SJCRH30 (cell line): Measurements from ENCODE around the gene ABCB8. TPM values are rescaled to one million over a fixed set of nuclear protein-coding genes. Genes with fewer than 3 reads are reported as not detected.
A peak's percentile ranks its signal among the peaks of the same experiment; 100 is the strongest.

ENCODE experiments used
- DNase-seq, 2 experiments: peaks; one replicate each; pipeline ENCODE4 v3.0.0-alpha.2; 2015 to 2020
- H3K27ac ChIP-seq: fragments of 250-450 bp; sonication (Bioruptor Pico); 2 replicates; pipeline ENCODE4 v1.5.1; 2020; ENCODE audit warnings: mild to moderate bottlenecking, moderate library complexity
- H3K27me3 ChIP-seq: fragments of 250-450 bp; sonication (Bioruptor Pico); 2 replicates; pipeline ENCODE4 v1.5.1; 2020; ENCODE audit warnings: mild to moderate bottlenecking, moderate library complexity
- H3K36me3 ChIP-seq: fragments of 250-450 bp; sonication (Bioruptor Pico); 2 replicates; pipeline ENCODE4 v1.5.1; 2020; ENCODE audit warnings: mild to moderate bottlenecking, moderate library complexity
- H3K4me1 ChIP-seq: fragments of 250-450 bp; sonication (Bioruptor Pico); 2 replicates; pipeline ENCODE4 v1.5.1; 2020; ENCODE audit warnings: mild to moderate bottlenecking, moderate library complexity
- H3K4me3 ChIP-seq: fragments of 250-450 bp; sonication (Bioruptor Pico); 2 replicates; pipeline ENCODE4 v1.5.1; 2020; ENCODE audit warnings: mild to moderate bottlenecking, moderate library complexity
- H3K9me3 ChIP-seq: fragments of 250-450 bp; sonication (Bioruptor Pico); replicated peaks from 2 replicates; pipeline ENCODE4 v1.5.1; 2020; ENCODE audit warnings: mild to moderate bottlenecking, moderate library complexity
- total RNA-seq: library from RNA; depleted of rRNA; stranded (reverse); fragments of >200 nt; shearing (Covaris generic); gene quantifications from 2 replicates; pipeline ENCODE4 v1.2.3, GENCODE V29; 2014

ABCB8 gene
- total RNA-seq, 1 experiment from 2014 or later = 20.8 TPM

- H3K27me3 ChIP-seq = no peaks in the 10 kb centered on the region
- peaks cover 6% of the 10 kb centered on the region for H3K36me3 ChIP-seq
- DNase-seq = peak; percentile 73 to 76
- H3K4me1 ChIP-seq = peaks cover 27% of the 10 kb centered on the region
- peak overlapping the region; percentile 94 for H3K4me3 ChIP-seq
- no peaks in the 10 kb centered on the region for H3K9me3 ChIP-seq
- H3K27ac ChIP-seq = peak overlapping the region; percentile 83
Observed at GRCh38 chr7:151081170-151082101, 53.2 kb downstream of the ABCB8 start.

GRCh38 chr7:151082141-151083070, 54.2 kb downstream of the ABCB8 start:
- Histone ChIP-seq H3K4me3 (peak overlapping the region; percentile 94), H3K4me1 (peaks cover 27% of the 10 kb centered on the region), H3K27me3 (no peaks in the 10 kb centered on the region), H3K9me3 (no peaks in the 10 kb centered on the region), H3K36me3 (no peaks in the 10 kb centered on the region; the same call in 1 of the 2 replicates), H3K27ac (peak overlapping the region; percentile 83; the same call in 1 of the 2 replicates)
- no peak for DNase-seq

- H3K4me1 ChIP-seq = peaks cover 31% of the 10 kb centered on the region
Observed at GRCh38 chr7:151083071-151083823, 55.0 kb downstream of the ABCB8 start, which contains the start of gene TMUB1. TSS of gene TMUB1 (minus strand) at chr7:151083493. CDS start at chr7:151082563, 930 bp downstream.

GRCh38 chr7:151083824-151084160, 55.5 kb downstream of the ABCB8 start:
- Histone ChIP-seq H3K27ac (peak overlapping the region; percentile 3; the same call in 1 of the 2 replicates), H3K27me3 (no peaks in the 10 kb centered on the region), H3K4me3 (peak overlapping the region; percentile 94), H3K36me3 (peaks cover 8% of the 10 kb centered on the region; the same call in 1 of the 2 replicates), H3K9me3 (no peaks in the 10 kb centered on the region), H3K4me1 (peaks cover 36% of the 10 kb centered on the region)
- DNase-seq = no peak

More at GRCh38 chr7:151083071-151083823, 55.0 kb downstream of the ABCB8 start, which contains the start of gene TMUB1:
- Histone ChIP-seq H3K27ac (peak within 1 kb of the TSS; percentile 83; the same call in 1 of the 2 replicates), H3K4me3 (peak within 1 kb of the TSS; percentile 94), H3K36me3 (peaks cover 3% of the 10 kb centered on the region; the same call in 1 of the 2 replicates), H3K27me3 (no peaks in the 10 kb centered on the region), H3K9me3 (no peaks in the 10 kb centered on the region)
- DNase-seq = peak; percentile 81

GRCh38 chr7:151085329-151085690, 57.1 kb downstream of the ABCB8 start:
- peak overlapping the region; percentile 47 for H3K4me3 ChIP-seq
- H3K36me3 ChIP-seq = peaks cover 8% of the 10 kb centered on the region; the same call in 1 of the 2 replicates
- peak overlapping the region; percentile 57 for H3K27ac ChIP-seq
- no peaks in the 10 kb centered on the region for H3K27me3 ChIP-seq
- peaks cover 38% of the 10 kb centered on the region for H3K4me1 ChIP-seq
- H3K9me3 ChIP-seq = no peaks in the 10 kb centered on the region
- no peak for DNase-seq

- peak within 1 kb of the TSS; percentile 66 for H3K27ac ChIP-seq
- H3K36me3 ChIP-seq = peaks cover 10% of the 10 kb centered on the region
- DNase-seq = peak; percentile 98 to 99
- H3K27me3 ChIP-seq = no peaks in the 10 kb centered on the region
- H3K4me1 ChIP-seq = peaks cover 38% of the 10 kb centered on the region
- no peaks in the 10 kb centered on the region for H3K9me3 ChIP-seq
- H3K4me3 ChIP-seq = peak within 1 kb of the TSS; percentile 96
Observed at GRCh38 chr7:151085691-151086620, 57.7 kb downstream of the ABCB8 start, which contains the start of gene AGAP3. TSS of gene AGAP3 (plus strand) at chr7:151086475. CDS start at chr7:151086742, 267 bp downstream.

GRCh38 chr7:151086802-151087244, 58.6 kb downstream of the ABCB8 start:
- H3K27ac ChIP-seq = peak overlapping the region; percentile 66
- H3K9me3 ChIP-seq = no peaks in the 10 kb centered on the region
- H3K36me3 ChIP-seq = peaks cover 14% of the 10 kb centered on the region
- H3K4me1 ChIP-seq = peaks cover 37% of the 10 kb centered on the region
- peak in 1 of 2 experiments; percentile 49 for DNase-seq
- H3K4me3 ChIP-seq = peak overlapping the region; percentile 96
- H3K27me3 ChIP-seq = no peaks in the 10 kb centered on the region

GRCh38 chr7:151087245-151088018, 59.2 kb downstream of the ABCB8 start:
- H3K27me3 ChIP-seq = no peaks in the 10 kb centered on the region
- peak; percentile 47 to 58 for DNase-seq
- H3K36me3 ChIP-seq = peaks cover 17% of the 10 kb centered on the region
- H3K4me3 ChIP-seq = peak overlapping the region; percentile 96
- no peaks in the 10 kb centered on the region for H3K9me3 ChIP-seq
- H3K4me1 ChIP-seq = peaks cover 31% of the 10 kb centered on the region
- H3K27ac ChIP-seq = peak overlapping the region; percentile 66

- H3K27me3 ChIP-seq = no peaks in the 10 kb centered on the region
- DNase-seq = peak in 1 of 2 experiments; percentile 24
- peaks cover 17% of the 10 kb centered on the region for H3K36me3 ChIP-seq
- peak overlapping the region; percentile 66 for H3K27ac ChIP-seq
- peaks cover 31% of the 10 kb centered on the region for H3K4me1 ChIP-seq
- no peaks in the 10 kb centered on the region for H3K9me3 ChIP-seq
- peak overlapping the region; percentile 96 for H3K4me3 ChIP-seq
Observed at GRCh38 chr7:151088019-151088855, 60.0 kb downstream of the ABCB8 start.

GRCh38 chr7:151088856-151089699, 60.8 kb downstream of the ABCB8 start:
- Histone ChIP-seq H3K36me3 (peaks cover 17% of the 10 kb centered on the region), H3K27me3 (no peaks in the 10 kb centered on the region), H3K9me3 (no peaks in the 10 kb centered on the region), H3K27ac (peak overlapping the region; percentile 66), H3K4me3 (peak overlapping the region; percentile 96), H3K4me1 (peaks cover 28% of the 10 kb centered on the region)
- peak; percentile 90 to 95 for DNase-seq
